Fibroblast of the conjunctiva (primary cell): ENCODE data around the gene RREB1.

Experiments
- DNase-seq: peaks from one replicate; pipeline ENCODE4 v3.0.0-alpha.2; 2010; ENCODE audit warnings: low read depth

RREB1 gene

GRCh38 chr6:7107578-7108195, at the start of gene RREB1:
RREB1 (plus strand) TSS chr6:7107961; CDS start chr6:7181912, 73,951 bp downstream.
- peak; percentile 43 for DNase-seq

GRCh38 chr6:7058250-7058923, 49.4 kb upstream of the RREB1 start:
- DNase-seq, result peak; percentile 85

- DNase-seq, result no peak
Observed at GRCh38 chr6:7060769-7061516, 46.8 kb upstream of the RREB1 start.

DNA sequence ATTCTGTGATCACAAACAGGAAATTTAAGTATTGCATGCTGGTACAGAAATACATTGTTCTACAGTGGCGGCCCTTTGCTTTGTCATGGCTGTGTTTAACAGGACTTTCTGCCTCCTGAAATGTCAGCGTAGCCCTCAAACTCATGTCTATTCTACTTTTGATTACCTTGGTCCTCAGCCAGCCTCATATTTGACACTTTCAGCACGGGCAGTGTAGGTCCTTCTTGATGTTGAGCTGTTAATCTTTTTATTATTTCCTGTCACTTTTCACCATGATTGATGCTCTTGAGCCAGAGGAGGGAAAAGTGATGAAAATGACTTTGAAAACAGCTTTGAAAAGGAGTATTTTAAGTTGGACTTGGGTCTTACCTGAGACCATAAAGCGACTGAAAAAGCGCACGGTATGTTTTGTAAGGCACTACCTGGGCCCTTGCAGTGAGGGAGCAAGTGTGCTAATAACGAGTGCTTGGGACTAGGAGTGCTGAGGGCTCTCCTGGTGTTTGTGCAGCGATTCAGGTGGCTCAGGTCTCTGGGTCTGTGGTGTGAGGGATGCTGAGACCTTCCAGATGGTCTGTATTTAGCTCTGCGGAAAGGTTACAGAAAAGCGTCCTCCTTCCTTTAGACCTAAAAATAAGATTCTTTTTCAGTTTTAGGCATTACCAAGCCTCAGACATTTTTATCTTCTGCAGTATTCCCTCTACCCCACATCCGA, 45.2 kb upstream of the RREB1 start:
- no peak for DNase-seq

GRCh38 chr6:7067305-7067704, 40.5 kb upstream of the RREB1 start:
- DNase-seq, result no peak

GRCh38 chr6:7071405-7071804, 36.4 kb upstream of the RREB1 start:
- DNase-seq, result no peak

DNA sequence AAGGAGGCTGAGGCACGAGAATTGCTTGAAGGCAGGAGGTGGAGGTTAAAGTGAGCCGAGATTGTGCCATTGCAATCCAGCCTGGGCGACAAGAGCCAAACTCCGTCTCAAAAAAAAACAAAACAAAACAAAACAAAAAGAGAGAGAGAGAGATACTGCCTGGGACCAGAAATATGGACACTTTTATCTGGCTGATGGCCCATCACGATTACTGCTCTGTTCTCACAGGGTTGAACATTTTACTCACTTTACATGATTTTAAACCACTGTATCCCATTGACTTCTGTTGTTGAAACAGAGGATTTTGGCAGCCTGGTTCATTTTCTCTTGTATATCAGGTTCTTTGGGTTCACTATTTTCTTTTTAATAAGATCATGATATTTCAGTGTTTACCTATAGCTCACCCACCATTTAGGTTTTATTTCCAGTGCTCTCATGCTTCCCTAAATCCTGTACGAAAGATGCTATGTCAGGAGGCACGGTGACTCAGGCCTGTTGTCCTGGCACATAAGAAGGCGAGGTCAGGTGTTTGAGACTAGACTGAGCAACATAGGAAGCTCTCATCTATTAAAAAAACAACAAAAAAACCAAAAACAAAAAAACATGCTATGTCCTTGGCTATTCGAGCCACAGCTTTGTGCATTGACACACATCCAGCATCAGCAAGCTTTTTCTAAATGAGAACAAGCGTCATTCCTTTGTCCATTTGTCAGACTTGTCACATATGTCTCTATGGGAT, 34.5 kb upstream of the RREB1 start:
- no peak for DNase-seq

GRCh38 chr6:7073821-7074525, 33.8 kb upstream of the RREB1 start:
- no peak for DNase-seq

GRCh38 chr6:7074870-7075269, 32.9 kb upstream of the RREB1 start:
- no peak for DNase-seq

DNA sequence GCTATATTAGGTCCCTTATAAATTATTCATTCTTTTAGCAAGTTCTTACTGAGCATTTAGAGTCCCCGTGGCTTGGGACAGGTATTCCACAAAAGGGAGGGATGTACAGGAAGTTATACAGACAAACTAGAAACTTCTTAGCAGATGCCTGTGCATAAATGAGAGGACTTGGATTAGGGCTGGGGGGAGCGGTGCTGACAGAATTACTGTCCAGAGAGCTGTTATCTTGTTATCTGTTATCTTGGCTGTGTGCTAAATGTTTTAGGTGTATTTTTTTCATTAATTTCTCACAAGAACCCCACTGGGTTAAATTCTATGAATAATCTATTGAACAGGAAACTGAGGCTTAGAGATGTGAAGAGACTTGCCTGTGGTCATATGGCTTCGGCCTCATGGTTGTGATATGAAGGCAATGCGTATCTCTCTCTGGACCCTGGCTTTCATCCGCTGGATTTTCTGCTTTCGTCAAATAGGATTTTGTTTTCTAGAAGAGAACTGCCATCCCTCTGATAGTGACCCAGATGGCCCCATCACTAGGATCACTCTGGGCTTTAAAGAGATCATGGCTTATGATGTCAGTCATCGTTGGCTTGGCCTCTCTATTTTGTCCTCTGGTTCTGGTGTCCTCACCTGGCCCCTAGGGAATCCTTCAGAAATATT, 32.3 kb upstream of the RREB1 start:
- no peak for DNase-seq

DNA sequence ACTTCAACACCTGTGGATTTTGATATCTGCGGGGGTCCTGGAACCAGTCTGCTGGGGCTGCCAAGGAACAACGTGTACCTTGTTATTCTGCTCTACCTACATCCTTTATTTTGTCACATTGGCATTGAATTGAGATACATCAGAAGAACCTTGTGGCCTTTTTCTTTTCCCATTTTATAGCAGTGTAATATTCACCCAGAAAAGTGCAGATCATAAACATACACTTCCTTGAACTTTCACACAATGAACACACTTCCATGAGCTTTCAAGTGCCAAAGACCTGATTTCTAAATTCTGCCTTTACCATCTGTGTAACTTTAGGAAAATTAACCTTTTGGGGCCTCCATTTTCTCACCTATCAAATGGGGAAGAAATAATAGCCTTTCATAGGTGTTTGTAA, 29.9 kb upstream of the RREB1 start:
- DNase-seq, result no peak

- no peak for DNase-seq
Observed at GRCh38 chr6:7078856-7079255, 28.9 kb upstream of the RREB1 start.

DNA sequence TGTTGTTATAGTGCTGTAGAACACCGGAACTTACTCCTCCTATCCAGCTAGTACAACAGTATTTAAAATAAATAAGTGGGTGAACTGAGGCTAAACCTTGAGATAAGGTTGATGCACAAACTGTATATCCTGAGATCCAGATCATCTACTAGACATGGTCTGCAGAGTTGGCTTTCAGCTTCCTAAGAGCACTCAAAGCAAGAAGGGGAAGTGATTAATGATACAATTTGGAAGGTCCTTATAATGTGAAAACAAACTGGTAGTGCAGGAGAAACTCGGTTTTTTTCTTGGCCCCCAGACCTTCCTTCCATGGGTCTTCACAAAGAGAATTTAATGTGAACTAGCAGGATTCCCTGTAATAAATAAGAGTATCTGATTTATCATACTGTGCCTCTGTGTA, 27.4 kb upstream of the RREB1 start:
- DNase-seq, result no peak

DNA sequence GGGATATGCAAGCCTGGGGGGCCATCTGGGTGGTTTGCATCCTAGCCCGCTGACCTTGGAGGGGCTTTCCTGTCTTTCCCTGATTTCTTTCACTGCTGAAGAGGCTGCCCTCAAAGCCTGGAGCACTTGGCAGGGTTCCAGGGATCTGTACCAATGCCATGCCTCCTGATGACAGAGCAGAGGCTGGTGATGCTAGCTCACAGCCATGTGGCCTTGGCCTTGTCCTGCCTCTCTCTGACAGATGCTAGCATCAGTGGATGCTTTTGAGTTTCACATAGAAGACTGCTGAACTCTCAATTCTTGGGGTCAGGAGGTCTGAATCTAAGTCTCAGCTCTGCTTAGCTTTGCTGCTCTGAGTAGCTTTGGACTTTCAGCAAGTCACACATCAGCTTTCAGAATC, 21.9 kb upstream of the RREB1 start:
- DNase-seq, result no peak

DNA sequence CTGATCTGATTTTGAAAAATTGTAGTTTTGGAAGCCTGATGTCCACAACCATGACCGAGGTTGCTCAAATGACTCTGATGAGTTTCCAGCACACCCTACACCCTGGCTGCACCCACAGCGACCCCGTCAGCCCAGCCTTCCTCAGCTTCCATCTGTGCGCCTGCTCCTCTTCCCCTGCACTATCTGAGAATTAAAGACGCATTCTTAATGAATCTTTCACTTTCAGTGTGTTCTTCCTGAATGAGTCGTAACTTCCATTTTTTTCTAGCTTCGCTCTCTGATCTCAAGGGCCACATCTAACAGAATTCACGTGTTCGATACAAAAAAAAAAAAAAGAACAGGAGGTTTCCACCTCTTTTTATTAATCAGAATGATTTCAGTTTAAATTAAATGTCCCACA, 21.3 kb upstream of the RREB1 start:
- no peak for DNase-seq

DNA sequence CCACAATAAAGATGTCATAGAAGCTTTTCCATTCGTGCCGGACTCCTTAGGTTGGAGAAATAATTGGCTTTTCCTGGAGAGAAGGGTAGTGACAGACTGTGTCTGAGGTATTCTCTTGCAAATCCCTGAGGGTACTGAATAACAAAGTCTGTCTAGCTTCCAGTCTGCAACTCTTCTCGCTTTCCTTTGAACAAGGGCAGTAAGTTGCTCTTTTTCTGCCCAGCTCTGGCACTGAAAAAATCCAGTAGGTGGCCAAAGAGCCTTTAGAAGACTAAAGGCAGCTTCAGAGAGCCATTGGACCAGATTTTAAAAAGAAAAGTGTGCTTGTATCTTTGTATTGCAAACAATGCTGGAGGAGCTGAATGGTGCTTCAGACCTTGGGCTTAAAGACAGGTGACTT, 20.7 kb upstream of the RREB1 start:
- DNase-seq, result no peak

DNA sequence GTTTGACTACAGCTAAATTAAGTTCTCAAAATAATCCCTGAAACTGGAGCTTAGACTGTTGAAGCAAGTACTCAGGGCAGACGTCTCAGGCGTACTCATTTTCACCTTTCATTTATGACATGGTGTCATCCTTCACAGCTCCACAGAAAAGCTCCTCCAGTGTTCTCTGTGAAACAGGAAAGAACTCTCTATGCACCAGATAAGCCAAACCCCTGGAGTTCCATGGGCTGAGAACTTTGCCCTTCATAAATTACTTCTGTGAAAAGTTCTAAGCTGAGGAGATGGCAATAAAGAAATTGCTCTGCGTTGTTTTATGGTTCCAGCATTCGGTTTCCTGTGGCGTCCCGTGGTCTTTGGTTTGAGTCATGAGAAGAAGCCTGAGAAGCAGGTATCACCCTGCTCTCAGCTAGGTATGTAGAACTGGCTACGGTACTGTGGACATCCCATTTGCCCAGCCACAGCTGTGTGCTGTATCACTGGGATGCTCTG, 20.2 kb upstream of the RREB1 start:
- DNase-seq, result no peak

- no peak for DNase-seq
Observed at GRCh38 chr6:7088076-7088742, 19.6 kb upstream of the RREB1 start.

DNA sequence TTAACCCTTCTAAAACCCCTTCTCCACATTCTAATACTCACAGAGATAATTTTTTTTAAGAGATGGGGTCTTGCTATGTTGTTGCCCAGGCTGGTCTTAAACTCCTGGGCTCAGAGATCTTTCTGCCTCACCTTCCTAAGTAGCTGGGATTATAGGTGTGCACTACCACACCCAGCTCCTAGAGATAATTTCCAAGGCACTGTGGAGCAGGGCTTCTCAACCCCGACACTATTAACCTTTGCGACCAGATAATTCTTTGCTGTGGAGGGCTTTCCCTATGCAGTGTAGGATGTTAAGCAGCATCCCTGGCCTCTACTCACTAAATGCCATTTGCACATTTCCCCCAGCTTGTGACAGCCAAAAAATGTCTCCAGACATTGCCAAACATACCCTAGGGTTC, 8.8 kb upstream of the RREB1 start:
- DNase-seq, result no peak
